HuH-7.5 (cell line): ENCODE measurements around the gene IQCE.

Experiments
- DNase-seq: peaks from one replicate; pipeline ENCODE4 v3.0.0; 2011; ENCODE audit warnings: low spot score

IQCE gene

DNA sequence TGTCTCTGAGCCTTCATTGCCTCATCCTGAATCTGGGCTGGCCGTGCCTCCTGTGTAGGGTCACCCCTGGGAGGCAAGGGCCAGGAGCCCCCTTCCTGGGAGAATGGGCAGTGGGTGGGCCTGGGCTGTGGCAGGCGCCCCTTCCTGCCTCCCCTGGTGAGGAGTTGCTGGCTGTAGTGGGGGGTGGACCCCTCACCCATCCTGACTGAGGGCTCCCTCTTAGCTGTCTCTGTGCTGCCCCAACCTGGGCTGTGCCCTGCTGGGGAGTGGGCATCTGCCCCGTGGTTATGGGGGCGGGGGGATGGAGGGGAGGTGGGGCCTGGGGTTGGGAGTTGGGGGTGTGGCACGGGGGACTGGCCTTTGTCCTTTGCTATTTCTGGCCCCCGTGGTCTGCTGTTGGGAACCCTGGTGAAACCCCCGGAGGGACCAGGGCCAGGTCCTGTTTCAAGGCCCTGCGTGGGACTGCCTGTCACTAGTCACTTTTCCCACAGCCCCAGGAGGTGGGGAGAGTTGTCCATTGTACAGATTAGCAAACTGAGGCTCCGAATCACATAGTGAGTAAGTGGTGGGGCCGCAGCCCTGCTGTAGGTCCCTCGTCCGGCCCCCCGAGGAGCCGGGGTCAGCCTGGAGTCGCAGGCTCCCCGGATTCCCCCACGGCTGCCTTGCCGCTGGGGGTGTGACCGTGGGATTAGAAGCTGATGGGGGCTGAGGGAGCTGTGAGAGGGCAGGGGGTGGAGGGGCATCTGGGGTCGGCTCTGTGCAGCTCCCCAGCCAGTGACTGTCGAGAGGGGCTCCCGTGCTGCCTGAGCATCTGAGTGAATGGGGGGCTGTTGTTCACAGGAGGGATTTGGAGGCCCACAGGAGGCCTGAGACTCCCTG, 75.7 kb downstream of the IQCE start:
- DNase-seq: no peak

GRCh38 chr7:2635148-2635668, 76.4 kb downstream of the IQCE start:
- DNase-seq: no peak

- no peak for DNase-seq
Observed at GRCh38 chr7:2635810-2636701, 77.3 kb downstream of the IQCE start.

- no peak for DNase-seq
Observed at GRCh38 chr7:2637066-2637471, 78.3 kb downstream of the IQCE start.

- DNase-seq: no peak
Observed at GRCh38 chr7:2637505-2638223, 78.9 kb downstream of the IQCE start.

DNA sequence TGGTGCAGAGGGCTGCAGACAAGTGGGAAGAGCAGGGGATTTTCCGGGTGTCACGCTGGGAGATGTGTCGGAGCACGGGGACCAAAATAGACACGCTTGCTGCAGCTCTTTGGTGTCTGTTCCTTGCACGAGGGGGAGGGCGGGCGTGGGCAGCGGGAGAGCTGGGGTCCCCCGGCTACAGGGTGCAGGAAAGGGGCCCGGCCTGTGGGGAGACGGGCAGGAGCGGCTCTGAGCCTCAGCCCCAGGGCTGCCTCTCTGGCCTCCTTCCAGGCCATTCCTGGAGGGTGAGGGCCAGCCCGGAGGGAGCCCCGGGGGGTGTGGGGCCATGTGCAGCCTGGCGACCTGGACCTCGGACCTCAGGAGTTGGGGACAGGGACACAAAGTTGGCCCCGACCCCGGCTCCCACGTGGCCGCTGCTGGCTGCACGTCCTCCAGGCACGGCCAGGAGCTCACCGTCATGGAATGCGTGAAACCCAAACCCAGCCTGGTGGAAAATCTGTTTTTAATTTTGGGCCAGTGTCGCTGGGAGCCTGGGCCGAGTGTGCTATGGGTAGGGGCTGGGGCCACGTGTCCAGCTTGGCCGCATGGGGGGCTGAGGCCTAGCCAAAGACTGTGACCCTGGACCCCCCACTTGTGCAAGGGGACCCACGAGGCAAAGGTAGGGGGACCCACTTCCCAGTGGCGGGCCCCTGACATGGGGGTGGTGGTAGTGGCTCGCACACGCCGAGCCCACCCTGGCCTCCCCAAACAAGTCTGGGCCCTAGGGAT, 79.6 kb downstream of the IQCE start:
- peak; percentile 57 for DNase-seq

DNA sequence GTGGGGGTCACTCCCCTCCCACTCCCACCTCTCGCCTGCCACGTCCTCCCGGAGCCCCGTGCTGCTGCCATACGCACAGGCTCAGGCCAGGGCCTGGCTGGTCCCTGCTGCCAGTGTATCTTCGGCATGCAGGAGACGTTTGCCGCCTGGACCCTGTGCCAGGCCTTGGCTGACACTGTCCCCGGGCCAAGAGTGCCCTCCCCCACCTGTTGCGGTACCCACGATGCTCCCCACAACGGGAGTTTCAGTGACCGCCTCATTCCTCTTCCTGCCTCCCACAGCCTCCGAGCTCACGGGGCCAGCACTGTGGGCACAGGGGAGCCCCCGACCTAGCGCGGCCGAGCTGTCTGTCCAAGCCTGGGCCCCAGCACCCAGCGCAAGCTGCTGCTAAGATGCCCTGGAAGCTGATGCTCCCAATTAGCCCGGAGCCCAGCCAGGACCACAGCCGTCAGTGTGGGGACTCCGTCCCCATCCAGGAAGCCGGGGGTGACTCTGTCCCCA, 80.5 kb downstream of the IQCE start:
- DNase-seq: no peak

GRCh38 chr7:2639695-2640481, 81.1 kb downstream of the IQCE start:
- no peak for DNase-seq

- no peak for DNase-seq
Observed at GRCh38 chr7:2640482-2640830, 81.7 kb downstream of the IQCE start.

GRCh38 chr7:2640846-2641316, 82.1 kb downstream of the IQCE start:
- DNase-seq: no peak

DNA sequence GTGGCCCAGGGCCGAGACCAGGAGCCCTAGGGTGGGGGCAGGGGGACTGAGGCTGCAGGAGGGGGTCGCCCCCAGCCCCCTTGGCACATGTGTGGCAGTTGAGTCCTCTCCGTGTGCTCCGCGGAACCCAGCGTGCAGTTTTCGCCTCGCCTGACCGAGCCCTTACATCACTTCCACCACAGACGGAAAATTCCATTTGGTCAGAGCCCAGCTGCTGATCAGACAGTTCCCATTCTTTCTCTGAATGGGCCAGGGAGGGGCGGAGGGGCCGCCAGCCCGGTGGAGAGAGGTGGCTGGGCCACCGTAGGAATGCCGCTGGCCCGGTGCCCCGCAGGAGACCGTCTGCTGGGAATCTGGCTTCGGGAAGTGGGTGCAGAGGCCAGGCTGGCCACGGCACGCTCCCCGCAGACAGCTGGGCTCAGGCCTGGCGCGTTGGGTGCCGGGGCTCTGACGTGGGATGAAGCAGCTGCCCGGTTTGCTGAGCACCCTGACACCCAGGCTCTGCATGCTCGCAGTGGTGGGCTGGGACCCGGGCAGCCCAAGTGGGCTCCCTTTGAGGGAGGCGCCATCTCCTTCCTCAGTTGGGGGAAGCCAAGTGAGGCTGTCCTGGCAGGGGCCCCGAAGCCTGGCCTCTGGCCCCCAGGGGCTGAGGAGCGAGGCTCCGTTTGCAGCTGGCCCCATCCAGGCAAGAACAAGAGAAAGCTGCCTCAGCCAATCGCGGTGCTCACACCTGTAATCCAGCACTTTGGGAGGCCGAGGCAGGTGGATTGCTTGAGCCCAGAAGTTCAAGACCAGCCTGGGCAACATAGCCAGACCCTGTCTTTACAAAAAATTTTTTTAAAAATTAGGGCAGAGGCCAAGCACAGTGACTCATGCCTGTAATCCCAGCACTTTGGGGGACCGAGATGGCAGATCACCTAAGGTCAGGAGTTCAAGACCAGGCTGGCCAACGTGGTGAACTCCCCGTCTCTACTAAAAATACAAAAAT, 82.9 kb downstream of the IQCE start:
- DNase-seq: peak; percentile 76

GRCh38 chr7:2643386-2644219, 84.8 kb downstream of the IQCE start:
- DNase-seq: no peak

DNA sequence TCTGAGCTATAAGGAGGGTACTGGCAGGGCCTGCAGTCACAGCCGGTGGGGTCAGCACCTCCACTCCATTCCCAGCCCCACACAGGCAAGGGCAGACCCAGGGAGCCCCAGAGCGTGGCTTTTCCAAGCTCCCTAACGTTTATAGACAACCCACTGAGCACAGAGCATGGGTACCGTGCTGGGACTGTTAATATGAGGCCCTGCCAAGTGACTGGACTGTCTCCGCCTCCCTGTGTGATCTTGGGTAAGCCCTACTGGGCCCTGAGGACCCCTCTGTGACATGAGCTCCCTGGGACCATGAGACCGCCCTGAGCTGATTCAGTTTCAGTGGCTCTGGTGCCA, 85.4 kb downstream of the IQCE start:
- DNase-seq: no peak

DNA sequence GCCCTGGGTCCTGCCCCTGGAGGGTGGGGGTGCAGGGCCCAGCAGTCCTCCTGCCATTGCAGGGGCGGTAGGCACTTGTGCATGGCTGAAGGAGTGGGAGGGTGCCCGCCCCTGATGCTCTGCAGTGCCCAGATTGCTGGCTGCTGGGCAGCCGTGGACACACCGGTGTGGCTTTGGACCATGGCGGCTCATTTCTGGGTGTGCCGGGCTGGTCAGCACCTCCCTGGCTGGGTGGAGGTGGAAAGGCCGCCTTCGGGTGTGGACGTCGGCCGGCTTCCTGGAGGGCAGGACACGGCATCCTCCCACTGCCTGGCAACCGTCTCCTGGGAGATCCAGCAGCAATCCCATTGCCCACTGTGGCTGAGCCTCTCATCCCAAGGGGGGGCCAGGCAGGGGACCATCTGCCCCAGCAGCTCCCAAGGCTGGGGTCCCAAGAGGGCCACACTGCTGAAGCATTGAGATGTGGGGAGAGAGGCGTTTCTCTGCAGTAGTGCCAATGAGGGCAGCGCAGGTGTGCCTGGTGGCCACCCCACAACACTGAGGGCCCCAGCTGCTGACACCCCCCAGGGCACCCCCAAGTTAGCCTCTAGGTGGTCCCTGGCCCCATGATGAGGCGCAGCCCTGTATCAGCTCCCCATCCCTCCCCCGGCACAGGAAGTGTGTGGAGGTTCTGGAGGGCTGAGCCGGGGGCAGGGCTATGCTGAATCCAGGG, 85.9 kb downstream of the IQCE start:
- no peak for DNase-seq

DNA sequence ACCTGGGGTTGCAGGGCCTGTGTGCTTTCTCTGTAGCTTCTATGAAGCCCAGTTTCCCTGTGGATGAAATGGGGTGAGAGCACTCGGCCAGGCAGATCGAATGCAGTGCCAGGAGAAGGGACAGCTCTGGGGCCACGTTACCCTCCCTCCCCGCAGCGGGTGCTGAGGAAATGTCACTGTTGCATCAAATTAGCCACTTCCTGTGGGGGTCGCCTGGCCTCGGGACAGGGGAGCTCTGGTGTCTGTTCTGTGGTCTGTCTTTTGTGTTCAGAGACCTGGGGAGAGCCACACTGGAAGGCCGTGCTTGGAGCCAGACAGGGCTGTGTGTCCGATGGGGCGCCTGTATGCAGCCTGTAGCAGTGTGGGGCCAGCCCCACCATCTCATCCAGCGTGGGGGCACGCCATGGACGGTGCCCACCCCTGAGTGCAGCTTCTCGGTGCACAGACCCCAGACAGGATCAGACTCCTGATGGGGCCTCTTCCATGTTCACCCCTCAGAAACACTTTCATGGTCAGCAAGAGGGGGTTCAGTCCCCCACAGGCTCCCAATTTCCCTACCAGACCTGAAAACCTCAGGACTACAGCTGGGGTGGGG, 86.6 kb downstream of the IQCE start:
- no peak for DNase-seq

- DNase-seq: no peak
Observed at GRCh38 chr7:2646336-2646679, 87.5 kb downstream of the IQCE start.
